HG03558 (cell line): ENCODE measurements around the gene SH3RF3.

ENCODE experiments used
- ATAC-seq: cut with Tn5 transposase; IDR thresholded peaks from one replicate; pipeline ENCODE4 v1.9.1; 2021; ENCODE audit warnings: moderate number of reproducible peaks; ENCODE audit not compliant: unreplicated experiment; ENCODE audit errors: extremely low read depth

Gene SH3RF3

DNA sequence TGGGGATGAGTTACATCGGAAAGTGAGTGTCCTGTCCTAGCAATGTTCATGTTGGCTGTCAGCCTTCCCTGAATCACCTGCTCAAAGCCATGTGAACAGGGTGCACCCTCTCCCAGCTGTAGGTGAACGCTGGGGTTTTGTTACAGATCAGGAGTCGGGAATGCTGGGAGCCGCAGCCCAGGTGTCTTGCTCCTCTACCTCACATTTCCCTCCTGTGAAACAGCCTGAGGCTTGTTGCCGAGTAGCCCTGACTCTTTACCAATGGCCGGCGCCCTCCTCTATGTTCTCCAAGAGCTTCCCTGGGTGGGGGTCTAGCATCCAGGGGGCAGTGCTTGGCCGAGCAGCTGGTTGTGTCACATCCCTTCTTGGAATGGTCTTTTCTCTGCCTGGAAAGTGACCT lies 164.7 kb downstream of the SH3RF3 start:
- no peak for ATAC-seq

- no peak for ATAC-seq
Observed at GRCh38 chr2:109294523-109294922, 165.5 kb downstream of the SH3RF3 start.

GRCh38 chr2:109295070-109295780 lies 166.2 kb downstream of the SH3RF3 start:
- no peak for ATAC-seq

- ATAC-seq: no peak
Observed at GRCh38 chr2:109295781-109296117, 166.7 kb downstream of the SH3RF3 start.

DNA sequence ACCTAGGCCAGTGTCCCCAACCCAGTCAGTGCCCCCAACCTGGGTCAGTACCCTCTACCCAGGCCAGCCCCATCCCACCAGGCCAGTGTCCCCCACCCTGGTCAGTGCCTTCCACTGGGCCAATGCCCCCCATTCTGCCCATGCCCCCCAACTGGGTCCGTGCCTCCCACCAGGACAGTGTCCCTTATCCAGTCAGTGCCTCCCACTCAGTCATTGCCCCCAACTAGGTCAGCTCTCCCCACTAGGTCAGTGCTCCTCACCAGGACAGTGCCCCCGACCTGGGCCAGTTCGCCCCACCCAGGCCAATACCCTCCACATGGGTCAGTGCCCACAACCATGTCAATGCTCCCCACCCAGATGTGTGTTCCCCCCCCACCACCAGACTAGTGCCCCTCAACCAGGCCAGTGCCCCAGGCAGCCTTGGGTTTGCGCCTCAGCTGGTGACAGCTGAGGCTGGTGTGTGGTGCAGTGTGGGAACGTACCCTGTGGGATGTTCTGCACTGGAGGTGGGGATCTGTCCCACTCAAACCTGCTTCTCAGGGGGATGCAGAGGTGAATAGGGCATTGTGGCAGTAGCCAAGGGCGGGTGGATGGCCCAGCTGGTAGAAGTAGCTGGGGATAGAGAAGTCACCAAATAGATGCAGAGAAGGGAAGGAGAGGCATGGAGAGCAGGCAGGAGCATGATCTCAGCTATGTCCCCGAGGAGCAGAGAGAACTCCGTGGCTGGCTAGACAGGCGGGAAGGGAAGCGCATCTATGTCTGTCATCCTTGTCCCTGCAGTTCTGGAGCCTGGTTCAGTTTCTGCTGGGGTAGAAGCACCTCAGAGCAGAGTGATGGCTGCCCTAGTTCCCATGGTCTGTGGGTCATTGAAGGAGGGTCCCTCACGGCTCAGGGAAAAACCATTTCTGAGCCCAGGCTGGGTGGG lies 168.8 kb downstream of the SH3RF3 start:
- no peak for ATAC-seq

DNA sequence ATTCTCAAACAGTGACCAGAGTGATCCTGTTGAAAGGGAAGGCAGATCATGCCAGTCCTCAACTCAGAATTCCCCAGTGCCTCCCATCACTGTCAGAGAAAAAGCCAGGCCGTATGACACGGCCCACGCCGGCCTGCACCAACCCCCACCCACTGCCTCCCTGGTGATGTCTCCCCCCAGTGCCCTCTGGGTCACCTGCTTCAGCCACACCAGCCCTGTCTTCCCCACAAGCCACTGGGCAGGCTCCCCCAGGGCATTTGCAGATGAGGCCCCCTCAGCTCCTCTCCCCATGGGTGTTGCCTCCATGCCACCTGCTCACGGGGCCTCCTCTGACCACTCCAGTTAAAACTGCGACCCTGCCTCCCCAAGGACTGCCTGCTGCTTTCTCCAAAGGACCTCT lies 169.8 kb downstream of the SH3RF3 start:
- ATAC-seq: no peak

DNA sequence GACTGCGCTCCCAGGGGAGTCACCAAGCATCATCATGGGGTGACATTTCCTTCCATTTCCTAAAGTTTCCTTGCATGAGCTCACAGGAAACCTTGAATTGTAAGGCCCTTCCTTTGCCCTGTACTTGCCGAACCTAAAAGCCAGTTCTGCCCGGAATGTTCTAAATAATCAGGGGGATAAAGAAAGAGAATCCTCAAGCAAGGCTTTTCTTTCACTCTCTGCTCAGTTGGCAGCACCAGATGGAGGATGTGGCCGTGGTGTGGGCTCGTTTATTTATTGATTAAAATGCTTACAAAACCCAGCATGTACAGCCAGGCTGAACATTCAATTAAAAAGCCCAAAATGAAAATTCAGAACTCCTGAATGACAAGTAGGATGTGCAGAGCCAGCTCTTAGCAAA lies 170.5 kb downstream of the SH3RF3 start:
- no peak for ATAC-seq

DNA sequence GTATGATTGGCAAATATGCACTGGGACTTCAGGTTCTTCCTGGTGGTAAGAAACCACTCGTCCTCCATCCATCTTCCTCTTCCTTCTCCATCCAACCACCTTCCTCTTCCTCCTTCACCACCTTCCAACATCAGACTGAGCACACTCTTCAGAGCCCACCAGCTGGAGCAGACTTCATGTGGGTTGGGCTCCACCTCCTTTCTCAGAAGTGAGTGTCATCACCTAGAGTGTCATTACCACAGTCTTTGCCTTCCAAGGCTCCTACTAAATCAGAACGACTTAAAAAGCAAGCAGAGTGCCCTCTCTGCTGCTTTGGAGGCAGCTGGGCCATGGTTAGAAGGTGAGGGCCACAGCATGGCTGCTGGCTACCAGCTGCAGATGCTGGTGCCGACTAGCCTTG lies 171.6 kb downstream of the SH3RF3 start:
- ATAC-seq: no peak

DNA sequence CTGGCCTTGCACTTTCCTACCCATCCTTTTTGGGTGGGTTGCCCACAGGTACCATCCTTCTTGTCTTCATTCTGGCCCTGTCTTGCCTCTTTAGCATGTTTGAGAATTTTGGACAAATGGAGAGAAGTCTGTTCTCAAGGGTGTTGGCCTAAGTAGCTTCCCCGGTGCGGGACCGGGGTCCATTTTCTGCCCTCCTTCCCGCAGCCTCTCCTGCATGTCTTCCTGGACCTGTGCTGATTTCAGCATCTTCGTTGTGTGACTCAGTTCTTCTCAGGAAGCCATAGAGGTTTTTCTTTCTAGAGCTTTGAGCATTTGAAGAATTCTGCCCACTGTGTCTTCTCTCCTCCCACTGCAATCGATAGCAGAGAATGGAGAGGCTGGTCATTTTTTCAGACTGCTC lies 172.7 kb downstream of the SH3RF3 start:
- ATAC-seq: no peak

- no peak for ATAC-seq
Observed at GRCh38 chr2:109302319-109302718, 173.3 kb downstream of the SH3RF3 start.

DNA sequence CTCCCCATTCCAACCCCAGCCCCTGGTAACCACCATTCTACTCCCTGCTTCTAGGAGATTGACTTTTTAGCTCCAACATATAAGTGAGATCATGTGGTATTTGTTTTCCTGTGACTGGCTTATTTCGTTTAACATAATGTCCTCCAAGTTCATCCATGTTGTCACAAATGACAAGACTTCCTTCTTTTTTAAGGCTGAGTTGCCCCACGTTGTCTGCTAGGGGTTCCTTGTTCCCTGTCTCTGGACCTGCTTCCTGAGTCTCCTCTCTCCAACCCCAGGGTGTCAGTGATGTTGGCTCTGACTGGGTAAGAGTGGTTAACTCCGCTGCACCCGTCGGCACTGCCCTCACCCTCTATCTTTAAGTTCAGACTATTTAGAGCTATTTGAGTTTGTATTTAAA lies 175.2 kb downstream of the SH3RF3 start:
- ATAC-seq: no peak

GRCh38 chr2:109304731-109305470 lies 175.9 kb downstream of the SH3RF3 start:
- ATAC-seq: no peak

- ATAC-seq: no peak
Observed at GRCh38 chr2:109305490-109306167, 176.6 kb downstream of the SH3RF3 start.

- ATAC-seq: no peak
Observed at GRCh38 chr2:109306190-109306589, 177.2 kb downstream of the SH3RF3 start.

DNA sequence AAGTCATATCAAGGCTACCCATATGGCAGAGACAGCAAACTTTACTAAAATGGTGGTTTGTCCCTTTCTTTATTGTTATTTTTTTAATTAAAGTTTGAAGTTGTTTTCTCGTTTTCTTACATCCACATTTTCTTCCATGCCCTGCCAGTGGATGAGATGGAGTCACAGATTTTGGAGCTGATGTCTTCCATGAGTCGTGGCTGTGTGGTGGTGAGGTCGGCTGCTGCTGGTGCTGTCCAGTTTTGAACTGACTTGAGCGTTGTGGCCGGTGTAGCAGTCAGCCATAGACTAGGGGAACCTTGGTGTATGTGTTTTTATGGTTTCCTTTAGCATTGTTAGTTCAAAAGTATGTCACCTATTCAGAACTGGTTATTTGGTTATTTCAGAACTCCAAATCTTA lies 182.8 kb downstream of the SH3RF3 start:
- ATAC-seq: no peak

DNA sequence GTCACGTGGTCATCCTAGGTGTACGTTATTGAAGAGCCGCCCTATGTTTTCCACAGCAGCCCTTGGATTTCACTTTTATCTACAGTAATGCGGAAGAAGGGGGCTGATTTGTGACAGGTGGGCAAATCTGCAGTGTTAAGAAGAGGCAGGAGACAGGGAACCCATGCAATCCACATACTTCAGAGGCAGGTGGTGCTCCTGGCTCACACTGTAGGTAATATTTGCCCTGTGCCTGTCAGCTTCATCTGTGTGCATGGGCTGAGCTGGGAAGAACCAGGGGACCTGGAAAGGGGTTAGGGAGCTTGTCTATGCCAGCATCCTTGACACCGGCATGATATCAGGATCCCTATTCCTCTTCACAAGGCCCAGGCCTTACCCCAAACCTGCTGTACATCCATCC lies 183.9 kb downstream of the SH3RF3 start:
- ATAC-seq: no peak

DNA sequence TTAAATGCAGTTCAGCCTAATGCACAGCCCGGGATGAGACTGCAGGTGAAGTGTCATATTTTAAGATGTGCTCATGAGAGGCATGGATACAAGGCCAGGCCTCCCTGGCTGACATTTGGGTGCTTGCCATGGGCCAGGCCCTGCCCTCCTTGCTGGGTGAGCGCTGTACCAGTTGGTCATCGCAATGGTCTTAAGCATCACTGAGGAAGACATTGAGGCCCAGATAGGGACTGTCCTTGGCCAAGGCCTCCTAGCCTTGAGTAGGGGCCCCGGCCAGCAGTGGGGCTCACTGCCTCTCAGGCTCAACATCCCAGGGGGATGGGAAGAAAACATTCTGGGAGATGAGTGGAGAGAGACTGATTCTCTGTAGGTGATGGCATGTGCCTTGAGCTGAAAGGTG lies 184.3 kb downstream of the SH3RF3 start:
- no peak for ATAC-seq

DNA sequence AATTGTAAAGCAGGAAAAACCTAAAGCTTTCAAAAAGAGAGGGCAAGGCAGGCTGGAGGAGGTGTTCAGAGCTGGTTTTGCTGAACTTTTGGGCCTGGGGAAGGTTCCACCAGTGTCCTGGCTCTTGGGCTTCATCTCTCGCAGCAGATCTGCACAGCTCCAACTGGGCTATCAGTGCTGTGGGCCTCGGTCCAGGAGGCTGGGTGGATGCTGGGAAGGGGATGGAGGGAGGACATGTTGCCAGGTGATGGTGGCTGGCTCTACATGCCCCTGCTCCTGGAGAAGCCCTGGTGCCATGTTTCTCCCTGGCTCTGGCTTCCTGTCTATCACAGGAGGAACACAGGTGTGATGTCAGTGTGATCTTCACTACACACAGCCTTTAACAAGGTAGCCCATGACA lies 187.1 kb downstream of the SH3RF3 start:
- ATAC-seq: no peak

GRCh38 chr2:109317471-109318095 lies 188.6 kb downstream of the SH3RF3 start:
- no peak for ATAC-seq
